Measurements from ENCODE around the gene NUCKS1.

DNA sequence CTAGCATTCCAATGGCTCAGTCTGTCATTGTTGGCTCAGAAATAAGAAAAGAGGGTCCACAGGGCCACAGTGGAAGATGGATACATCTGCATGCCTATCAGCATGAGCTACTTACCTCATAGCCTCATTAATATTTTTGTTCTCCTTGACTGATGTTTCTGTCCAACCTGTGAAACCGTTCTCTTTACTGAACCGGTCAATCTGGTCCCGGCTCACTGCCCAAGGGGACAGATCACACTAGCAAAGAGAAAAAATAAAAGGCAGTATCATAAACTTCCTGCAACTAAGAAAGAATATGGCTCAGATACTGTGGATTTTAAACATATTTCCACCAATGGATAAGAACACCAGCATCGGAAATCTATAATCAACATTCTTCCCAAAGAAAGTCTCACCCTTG is 20.6 kb upstream of the NUCKS1 start:
- TF ChIP-seq, protein P1, sequence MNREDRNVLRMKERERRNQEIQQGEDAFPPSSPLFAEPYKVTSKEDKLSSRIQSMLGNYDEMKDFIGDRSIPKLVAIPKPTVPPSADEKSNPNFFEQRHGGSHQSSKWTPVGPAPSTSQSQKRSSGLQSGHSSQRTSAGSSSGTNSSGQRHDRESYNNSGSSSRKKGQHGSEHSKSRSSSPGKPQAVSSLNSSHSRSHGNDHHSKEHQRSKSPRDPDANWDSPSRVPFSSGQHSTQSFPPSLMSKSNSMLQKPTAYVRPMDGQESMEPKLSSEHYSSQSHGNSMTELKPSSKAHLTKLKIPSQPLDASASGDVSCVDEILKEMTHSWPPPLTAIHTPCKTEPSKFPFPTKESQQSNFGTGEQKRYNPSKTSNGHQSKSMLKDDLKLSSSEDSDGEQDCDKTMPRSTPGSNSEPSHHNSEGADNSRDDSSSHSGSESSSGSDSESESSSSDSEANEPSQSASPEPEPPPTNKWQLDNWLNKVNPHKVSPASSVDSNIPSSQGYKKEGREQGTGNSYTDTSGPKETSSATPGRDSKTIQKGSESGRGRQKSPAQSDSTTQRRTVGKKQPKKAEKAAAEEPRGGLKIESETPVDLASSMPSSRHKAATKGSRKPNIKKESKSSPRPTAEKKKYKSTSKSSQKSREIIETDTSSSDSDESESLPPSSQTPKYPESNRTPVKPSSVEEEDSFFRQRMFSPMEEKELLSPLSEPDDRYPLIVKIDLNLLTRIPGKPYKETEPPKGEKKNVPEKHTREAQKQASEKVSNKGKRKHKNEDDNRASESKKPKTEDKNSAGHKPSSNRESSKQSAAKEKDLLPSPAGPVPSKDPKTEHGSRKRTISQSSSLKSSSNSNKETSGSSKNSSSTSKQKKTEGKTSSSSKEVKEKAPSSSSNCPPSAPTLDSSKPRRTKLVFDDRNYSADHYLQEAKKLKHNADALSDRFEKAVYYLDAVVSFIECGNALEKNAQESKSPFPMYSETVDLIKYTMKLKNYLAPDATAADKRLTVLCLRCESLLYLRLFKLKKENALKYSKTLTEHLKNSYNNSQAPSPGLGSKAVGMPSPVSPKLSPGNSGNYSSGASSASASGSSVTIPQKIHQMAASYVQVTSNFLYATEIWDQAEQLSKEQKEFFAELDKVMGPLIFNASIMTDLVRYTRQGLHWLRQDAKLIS (CRISPR knock-in tag; IDR thresholded peaks at IDR 0.05; ENCODE audit: borderline replicate concordance), result no peak
- no peak for TF ChIP-seq SP1 (CRISPR knock-in tag; conservative IDR thresholded peaks at IDR 0.05)
- TF ChIP-seq, protein P2, sequence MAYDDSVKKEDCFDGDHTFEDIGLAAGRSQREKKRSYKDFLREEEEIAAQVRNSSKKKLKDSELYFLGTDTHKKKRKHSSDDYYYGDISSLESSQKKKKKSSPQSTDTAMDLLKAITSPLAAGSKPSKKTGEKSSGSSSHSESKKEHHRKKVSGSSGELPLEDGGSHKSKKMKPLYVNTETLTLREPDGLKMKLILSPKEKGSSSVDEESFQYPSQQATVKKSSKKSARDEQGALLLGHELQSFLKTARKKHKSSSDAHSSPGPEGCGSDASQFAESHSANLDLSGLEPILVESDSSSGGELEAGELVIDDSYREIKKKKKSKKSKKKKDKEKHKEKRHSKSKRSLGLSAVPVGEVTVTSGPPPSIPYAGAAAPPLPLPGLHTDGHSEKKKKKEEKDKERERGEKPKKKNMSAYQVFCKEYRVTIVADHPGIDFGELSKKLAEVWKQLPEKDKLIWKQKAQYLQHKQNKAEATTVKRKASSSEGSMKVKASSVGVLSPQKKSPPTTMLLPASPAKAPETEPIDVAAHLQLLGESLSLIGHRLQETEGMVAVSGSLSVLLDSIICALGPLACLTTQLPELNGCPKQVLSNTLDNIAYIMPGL (CRISPR knock-in tag; IDR thresholded peaks at IDR 0.05), result no peak
- TF ChIP-seq, protein P3, sequence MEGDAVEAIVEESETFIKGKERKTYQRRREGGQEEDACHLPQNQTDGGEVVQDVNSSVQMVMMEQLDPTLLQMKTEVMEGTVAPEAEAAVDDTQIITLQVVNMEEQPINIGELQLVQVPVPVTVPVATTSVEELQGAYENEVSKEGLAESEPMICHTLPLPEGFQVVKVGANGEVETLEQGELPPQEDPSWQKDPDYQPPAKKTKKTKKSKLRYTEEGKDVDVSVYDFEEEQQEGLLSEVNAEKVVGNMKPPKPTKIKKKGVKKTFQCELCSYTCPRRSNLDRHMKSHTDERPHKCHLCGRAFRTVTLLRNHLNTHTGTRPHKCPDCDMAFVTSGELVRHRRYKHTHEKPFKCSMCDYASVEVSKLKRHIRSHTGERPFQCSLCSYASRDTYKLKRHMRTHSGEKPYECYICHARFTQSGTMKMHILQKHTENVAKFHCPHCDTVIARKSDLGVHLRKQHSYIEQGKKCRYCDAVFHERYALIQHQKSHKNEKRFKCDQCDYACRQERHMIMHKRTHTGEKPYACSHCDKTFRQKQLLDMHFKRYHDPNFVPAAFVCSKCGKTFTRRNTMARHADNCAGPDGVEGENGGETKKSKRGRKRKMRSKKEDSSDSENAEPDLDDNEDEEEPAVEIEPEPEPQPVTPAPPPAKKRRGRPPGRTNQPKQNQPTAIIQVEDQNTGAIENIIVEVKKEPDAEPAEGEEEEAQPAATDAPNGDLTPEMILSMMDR (IDR thresholded peaks at IDR 0.05), result no peak
- TF ChIP-seq, protein P4, sequence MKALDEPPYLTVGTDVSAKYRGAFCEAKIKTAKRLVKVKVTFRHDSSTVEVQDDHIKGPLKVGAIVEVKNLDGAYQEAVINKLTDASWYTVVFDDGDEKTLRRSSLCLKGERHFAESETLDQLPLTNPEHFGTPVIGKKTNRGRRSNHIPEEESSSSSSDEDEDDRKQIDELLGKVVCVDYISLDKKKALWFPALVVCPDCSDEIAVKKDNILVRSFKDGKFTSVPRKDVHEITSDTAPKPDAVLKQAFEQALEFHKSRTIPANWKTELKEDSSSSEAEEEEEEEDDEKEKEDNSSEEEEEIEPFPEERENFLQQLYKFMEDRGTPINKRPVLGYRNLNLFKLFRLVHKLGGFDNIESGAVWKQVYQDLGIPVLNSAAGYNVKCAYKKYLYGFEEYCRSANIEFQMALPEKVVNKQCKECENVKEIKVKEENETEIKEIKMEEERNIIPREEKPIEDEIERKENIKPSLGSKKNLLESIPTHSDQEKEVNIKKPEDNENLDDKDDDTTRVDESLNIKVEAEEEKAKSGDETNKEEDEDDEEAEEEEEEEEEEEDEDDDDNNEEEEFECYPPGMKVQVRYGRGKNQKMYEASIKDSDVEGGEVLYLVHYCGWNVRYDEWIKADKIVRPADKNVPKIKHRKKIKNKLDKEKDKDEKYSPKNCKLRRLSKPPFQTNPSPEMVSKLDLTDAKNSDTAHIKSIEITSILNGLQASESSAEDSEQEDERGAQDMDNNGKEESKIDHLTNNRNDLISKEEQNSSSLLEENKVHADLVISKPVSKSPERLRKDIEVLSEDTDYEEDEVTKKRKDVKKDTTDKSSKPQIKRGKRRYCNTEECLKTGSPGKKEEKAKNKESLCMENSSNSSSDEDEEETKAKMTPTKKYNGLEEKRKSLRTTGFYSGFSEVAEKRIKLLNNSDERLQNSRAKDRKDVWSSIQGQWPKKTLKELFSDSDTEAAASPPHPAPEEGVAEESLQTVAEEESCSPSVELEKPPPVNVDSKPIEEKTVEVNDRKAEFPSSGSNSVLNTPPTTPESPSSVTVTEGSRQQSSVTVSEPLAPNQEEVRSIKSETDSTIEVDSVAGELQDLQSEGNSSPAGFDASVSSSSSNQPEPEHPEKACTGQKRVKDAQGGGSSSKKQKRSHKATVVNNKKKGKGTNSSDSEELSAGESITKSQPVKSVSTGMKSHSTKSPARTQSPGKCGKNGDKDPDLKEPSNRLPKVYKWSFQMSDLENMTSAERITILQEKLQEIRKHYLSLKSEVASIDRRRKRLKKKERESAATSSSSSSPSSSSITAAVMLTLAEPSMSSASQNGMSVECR (CRISPR knock-in tag; IDR thresholded peaks at IDR 0.05; ENCODE audit: borderline replicate concordance), result no peak
- no peak for TF ChIP-seq ELF4 (CRISPR knock-in tag; IDR thresholded peaks at IDR 0.05; ENCODE audit: low read depth)
- no peak for TF ChIP-seq FOXJ3 (CRISPR knock-in tag; IDR thresholded peaks at IDR 0.05; ENCODE audit: borderline replicate concordance)
- no peak for TF ChIP-seq FOXP1 (CRISPR knock-in tag; IDR thresholded peaks at IDR 0.05; ENCODE audit: borderline replicate concordance)
- TF ChIP-seq ATF1 (CRISPR knock-in tag; IDR thresholded peaks at IDR 0.05), result no peak
- TF ChIP-seq, protein P5, sequence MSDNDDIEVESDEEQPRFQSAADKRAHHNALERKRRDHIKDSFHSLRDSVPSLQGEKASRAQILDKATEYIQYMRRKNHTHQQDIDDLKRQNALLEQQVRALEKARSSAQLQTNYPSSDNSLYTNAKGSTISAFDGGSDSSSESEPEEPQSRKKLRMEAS (CRISPR knock-in tag; IDR thresholded peaks at IDR 0.05), result no peak
